Mesothelial cell of epicardium (in vitro differentiated cells): ENCODE data around the gene IL17RC. TPM values are rescaled to one million over a fixed set of nuclear protein-coding genes. Genes with fewer than 3 reads are reported as not detected.

Source experiments
- DNase-seq, 2 experiments: peaks; one replicate each; pipeline ENCODE4 v3.0.0; 2021; ENCODE audit warnings: low spot score in 2 of 2; ENCODE audit not compliant: unreplicated experiment in 2 of 2
- H3K27ac Mint-ChIP-seq: 2 replicates; pipeline ENCODE4 v1.8.0; 2021; ENCODE audit warnings: mixed read lengths
- H3K27me3 Mint-ChIP-seq: 2 replicates; pipeline ENCODE4 v1.8.0; 2021; ENCODE audit warnings: low read depth, mixed read lengths
- H3K36me3 Mint-ChIP-seq: 2 replicates; pipeline ENCODE4 v1.8.0; 2021; ENCODE audit warnings: mixed read lengths
- H3K4me1 Mint-ChIP-seq: 2 replicates; pipeline ENCODE4 v1.8.0; 2021; ENCODE audit warnings: mixed read lengths
- H3K4me3 Mint-ChIP-seq: 2 replicates; pipeline ENCODE4 v1.8.0; 2021; ENCODE audit warnings: mild to moderate bottlenecking, moderate library complexity, mixed read lengths
- H3K9me3 Mint-ChIP-seq: 2 replicates; pipeline ENCODE4 v1.8.0; 2021; ENCODE audit warnings: mixed read lengths
- total RNA-seq: library from RNA; stranded (reverse); gene quantifications from 3 replicates; pipeline ENCODE4 v1.2.1, GENCODE V29; 2021
- TF ChIP-seq, protein P1 (sequence below): fragments of 200-600 bp; sonication (generic); IDR thresholded peaks from one replicate; pipeline ENCODE4 v1.5.0; 2021; ENCODE audit warnings: antibody characterized with exemption; ENCODE audit not compliant: unreplicated experiment

IL17RC gene
- total RNA-seq, 1 donor from 2014 or later, result 30.2 TPM

DNA sequence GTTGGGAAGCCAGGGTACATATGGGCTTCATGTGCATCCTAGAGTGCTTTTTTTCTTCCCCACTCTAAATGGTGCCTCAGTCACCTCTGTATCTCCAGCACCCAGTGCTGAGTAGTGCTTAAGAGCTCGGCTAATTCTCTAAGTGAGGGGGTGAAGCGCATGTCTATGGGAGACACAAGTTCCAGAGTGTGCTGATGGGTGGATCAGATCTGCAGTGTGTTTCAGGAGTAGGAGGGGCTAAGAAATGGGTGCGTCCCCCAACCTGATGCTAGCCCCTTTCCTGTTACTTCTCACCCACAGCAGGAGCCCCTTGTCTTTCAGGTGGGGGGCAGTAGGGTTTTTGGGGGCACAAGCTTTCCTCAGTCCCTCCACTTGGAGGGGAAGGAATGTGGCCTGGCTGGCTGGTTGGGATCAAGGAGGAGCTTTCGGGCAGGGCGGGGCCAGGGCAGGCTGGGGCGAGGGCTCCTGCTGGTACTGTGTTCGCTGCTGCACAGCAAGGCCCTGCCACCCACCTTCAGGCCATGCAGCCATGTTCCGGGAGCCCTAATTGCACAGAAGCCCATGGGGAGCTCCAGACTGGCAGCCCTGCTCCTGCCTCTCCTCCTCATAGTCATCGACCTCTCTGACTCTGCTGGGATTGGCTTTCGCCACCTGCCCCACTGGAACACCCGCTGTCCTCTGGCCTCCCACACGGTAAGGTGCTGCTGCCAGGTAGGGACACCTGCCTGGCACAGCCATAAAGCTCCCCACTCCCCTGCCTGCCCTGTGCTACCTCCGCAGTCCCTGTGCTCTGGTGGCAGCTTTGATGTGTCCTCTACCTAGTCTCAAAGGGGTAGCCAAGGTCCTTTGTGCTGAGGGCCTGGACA lies 14.3 kb upstream of the IL17RC start, which contains the start of gene IL17RE:
TSS of gene IL17RE (plus strand) at position 477 of the 866 bp plus-strand sequence. CDS start at position 562, 85 bp downstream.
- peak in 1 of 2 experiments; percentile 48 for DNase-seq
- Mint-ChIP-seq H3K9me3 (no peaks in the 10 kb centered on the region), H3K27ac (peak within 1 kb of the TSS; percentile 90), H3K27me3 (no peaks in the 10 kb centered on the region), H3K4me1 (peaks cover 43% of the 10 kb centered on the region), H3K36me3 (peaks cover under 1% of the 10 kb centered on the region), H3K4me3 (peak within 1 kb of the TSS; percentile 71)
- TF ChIP-seq, protein P1, sequence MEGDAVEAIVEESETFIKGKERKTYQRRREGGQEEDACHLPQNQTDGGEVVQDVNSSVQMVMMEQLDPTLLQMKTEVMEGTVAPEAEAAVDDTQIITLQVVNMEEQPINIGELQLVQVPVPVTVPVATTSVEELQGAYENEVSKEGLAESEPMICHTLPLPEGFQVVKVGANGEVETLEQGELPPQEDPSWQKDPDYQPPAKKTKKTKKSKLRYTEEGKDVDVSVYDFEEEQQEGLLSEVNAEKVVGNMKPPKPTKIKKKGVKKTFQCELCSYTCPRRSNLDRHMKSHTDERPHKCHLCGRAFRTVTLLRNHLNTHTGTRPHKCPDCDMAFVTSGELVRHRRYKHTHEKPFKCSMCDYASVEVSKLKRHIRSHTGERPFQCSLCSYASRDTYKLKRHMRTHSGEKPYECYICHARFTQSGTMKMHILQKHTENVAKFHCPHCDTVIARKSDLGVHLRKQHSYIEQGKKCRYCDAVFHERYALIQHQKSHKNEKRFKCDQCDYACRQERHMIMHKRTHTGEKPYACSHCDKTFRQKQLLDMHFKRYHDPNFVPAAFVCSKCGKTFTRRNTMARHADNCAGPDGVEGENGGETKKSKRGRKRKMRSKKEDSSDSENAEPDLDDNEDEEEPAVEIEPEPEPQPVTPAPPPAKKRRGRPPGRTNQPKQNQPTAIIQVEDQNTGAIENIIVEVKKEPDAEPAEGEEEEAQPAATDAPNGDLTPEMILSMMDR, result no peak

DNA sequence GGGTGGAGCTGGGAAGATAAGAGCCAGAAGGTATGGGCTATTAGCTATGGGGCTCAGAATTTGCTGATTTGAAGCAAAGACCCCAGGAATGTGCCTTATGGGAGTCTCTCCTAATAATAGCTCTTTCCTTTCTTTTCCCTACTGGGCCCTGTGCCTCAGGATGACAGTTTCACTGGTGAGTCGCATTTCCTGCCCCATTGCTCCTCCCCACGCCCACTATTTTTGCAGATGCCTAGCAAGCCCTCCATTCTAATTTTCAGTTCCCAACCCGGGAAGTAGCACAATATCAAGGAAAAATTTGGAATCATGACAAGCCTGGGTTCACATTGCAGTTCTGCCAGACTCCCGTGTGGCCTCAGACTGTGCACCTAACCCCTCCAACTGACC lies 13.7 kb upstream of the IL17RC start:
- peak overlapping the region; percentile 71 for H3K4me3 Mint-ChIP-seq

DNA sequence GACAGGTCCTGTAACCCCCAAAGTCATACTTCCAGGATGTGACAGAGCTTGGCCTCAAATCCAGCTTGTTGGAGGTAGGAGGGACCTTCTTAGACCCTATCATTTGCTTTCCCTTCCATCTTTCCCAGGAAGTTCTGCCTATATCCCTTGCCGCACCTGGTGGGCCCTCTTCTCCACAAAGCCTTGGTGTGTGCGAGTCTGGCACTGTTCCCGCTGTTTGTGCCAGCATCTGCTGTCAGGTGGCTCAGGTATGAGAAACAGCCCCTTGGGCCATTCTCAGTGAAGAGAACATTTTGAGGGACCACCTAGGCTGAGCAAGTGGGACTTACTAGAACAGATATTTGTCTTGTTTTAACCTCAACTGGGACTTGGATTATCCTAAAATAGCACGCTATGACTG lies 13.0 kb upstream of the IL17RC start:
- Mint-ChIP-seq H3K9me3 (no peaks in the 10 kb centered on the region), H3K27ac (peak overlapping the region; percentile 90), H3K4me3 (peak overlapping the region; percentile 71), H3K27me3 (no peaks in the 10 kb centered on the region), H3K36me3 (peaks cover 2% of the 10 kb centered on the region), H3K4me1 (peaks cover 30% of the 10 kb centered on the region)
- no peak for DNase-seq
- TF ChIP-seq, protein P1, result no peak

More for the DNA sequence above, 13.7 kb upstream of the IL17RC start:
- no peaks in the 10 kb centered on the region for H3K27me3 Mint-ChIP-seq
- H3K36me3 Mint-ChIP-seq, result peaks cover 2% of the 10 kb centered on the region
- H3K4me1 Mint-ChIP-seq, result peaks cover 37% of the 10 kb centered on the region
- H3K27ac Mint-ChIP-seq, result peak overlapping the region; percentile 90
- TF ChIP-seq, protein P1, result no peak
- H3K9me3 Mint-ChIP-seq, result no peaks in the 10 kb centered on the region
- DNase-seq, result no peak

DNA sequence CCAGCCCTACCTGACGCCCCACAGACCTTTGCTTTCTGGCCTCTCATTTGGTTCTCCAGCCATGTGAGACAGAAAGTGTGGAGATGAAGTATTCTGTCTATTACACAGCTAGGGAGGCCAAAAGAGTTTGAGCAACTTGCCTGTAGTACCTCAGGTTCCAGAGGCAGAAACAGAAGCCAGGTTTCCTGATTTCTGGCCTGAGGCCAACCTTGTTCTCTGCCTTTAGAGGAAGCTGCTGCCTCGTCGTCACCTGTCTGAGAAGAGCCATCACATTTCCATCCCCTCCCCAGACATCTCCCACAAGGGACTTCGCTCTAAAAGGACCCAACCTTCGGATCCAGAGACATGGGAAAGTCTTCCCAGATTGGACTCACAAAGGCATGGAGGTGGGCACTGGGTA lies 10.4 kb upstream of the IL17RC start:
- DNase-seq, result no peak
- Mint-ChIP-seq H3K27ac (no peak overlapping the region), H3K4me3 (no peak overlapping the region), H3K4me1 (peaks cover 21% of the 10 kb centered on the region), H3K9me3 (no peaks in the 10 kb centered on the region), H3K27me3 (no peaks in the 10 kb centered on the region), H3K36me3 (peaks cover 5% of the 10 kb centered on the region)
- TF ChIP-seq, protein P1, result no peak

DNA sequence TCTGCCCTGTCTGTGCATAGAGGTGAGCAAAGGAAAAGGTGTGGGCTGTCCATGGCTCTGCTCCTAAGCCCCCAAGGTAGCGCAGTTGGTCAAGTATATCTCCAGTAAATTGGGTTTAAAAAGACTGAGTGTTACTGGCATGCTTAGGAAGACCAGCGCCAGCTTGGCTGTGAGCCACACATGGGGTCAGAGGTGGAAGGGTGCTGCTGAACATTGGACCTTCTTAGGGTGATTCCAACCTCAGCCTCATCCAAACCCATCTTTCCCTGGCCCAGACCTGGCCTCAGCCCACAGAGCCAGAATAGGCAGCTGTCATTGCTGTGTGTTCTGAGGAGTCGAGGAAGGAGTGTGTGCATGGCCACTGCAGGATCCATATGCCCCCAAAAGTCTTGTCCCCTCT lies 8.6 kb upstream of the IL17RC start:
- no peak for DNase-seq
- TF ChIP-seq, protein P1, result no peak
- H3K36me3 Mint-ChIP-seq, result peaks cover 8% of the 10 kb centered on the region
- peaks cover 9% of the 10 kb centered on the region for H3K4me1 Mint-ChIP-seq
- H3K27ac Mint-ChIP-seq, result no peak overlapping the region
- H3K27me3 Mint-ChIP-seq, result no peaks in the 10 kb centered on the region
- no peaks in the 10 kb centered on the region for H3K9me3 Mint-ChIP-seq
- no peak overlapping the region for H3K4me3 Mint-ChIP-seq
